HG03558 (cell line): ENCODE results near the gene PSENEN.
A peak's percentile ranks its signal among the peaks of the same experiment; 100 is the strongest.

Source experiments
- ATAC-seq: cut with Tn5 transposase; IDR thresholded peaks from one replicate; pipeline ENCODE4 v1.9.1; 2021; ENCODE audit warnings: moderate number of reproducible peaks; ENCODE audit not compliant: unreplicated experiment; ENCODE audit errors: extremely low read depth

PSENEN gene

DNA sequence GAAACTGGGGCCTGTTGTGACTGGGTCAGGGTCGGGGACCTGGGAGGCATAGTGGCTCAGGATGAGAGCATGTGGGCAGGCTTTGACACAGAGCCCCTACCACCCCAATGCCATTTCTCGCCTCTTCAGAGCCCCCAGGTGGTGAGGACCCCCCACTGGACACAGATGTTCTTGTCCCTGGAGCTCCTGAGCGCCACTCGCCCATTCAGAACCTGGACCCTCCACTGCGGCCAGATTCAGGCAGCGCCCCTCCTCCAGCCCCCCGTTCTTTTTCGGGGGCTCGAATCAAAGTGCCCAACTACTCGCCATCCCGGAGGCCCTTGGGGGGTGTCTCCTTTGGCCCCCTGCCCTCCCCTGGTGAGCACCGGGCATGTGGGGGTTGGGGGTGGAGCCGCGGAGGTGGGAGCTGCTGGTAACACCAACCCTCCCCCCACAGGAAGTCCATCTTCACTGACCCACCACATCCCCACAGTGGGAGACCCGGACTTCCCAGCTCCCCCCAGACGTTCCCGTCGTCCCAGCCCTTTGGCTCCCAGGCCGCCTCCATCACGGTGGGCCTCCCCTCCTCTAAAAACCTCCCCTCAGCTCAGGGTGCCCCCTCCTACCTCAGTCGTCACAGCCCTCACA lies 13.6 kb upstream of the PSENEN start:
- ATAC-seq, result no peak

- no peak for ATAC-seq
Observed at GRCh38 chr19:35732540-35733179, 12.8 kb upstream of the PSENEN start.

GRCh38 chr19:35733180-35734125 lies 12.0 kb upstream of the PSENEN start:
- no peak for ATAC-seq

GRCh38 chr19:35734273-35734672 lies 11.2 kb upstream of the PSENEN start:
- no peak for ATAC-seq

- ATAC-seq, result no peak
Observed at GRCh38 chr19:35734889-35735288, 10.6 kb upstream of the PSENEN start.

DNA sequence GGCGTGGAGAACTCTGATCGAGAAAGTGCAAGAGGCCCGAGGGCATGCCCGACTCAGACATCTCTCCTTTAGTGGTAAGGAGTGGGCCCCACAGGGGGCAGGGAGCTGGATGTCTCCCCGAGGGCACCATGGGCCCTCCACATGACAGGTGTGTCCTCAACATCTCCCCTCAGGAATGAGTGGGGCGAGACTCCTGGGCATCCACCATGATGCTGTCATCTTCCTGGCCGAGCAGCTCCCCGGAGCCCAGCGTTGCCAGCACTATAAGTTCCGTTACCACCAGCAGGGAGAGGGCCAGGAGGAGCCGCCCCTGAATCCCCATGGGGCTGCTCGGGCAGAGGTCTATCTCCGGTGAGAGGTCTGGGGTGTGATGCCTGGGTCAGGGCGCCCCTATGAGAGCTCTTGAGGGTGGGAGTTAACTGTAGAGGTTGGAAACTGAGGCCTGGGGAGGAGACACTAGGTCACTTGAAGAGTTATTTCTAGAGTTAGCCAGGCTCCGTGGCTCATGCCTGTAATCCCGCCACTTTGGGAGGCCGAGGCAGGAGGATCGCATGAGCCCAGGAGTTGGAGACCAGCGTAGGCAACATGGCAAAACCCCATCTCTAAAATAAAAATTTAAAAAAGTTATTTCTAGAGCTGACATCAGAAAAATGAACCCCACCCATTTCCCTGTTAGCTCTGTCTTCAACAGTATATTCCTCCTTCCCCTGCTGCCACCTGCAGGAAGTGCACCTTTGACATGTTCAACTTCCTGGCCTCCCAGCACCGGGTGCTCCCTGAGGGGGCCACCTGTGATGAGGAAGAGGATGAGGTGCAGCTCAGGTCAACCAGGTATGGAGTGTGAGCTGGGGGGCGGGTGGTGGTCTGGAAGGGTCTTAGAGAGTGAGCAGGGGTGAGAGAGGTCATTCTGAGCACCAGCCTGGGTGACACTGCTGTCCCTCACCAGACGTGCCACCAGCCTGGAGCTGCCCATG lies 8.3 kb upstream of the PSENEN start:
- ATAC-seq, result no peak

DNA sequence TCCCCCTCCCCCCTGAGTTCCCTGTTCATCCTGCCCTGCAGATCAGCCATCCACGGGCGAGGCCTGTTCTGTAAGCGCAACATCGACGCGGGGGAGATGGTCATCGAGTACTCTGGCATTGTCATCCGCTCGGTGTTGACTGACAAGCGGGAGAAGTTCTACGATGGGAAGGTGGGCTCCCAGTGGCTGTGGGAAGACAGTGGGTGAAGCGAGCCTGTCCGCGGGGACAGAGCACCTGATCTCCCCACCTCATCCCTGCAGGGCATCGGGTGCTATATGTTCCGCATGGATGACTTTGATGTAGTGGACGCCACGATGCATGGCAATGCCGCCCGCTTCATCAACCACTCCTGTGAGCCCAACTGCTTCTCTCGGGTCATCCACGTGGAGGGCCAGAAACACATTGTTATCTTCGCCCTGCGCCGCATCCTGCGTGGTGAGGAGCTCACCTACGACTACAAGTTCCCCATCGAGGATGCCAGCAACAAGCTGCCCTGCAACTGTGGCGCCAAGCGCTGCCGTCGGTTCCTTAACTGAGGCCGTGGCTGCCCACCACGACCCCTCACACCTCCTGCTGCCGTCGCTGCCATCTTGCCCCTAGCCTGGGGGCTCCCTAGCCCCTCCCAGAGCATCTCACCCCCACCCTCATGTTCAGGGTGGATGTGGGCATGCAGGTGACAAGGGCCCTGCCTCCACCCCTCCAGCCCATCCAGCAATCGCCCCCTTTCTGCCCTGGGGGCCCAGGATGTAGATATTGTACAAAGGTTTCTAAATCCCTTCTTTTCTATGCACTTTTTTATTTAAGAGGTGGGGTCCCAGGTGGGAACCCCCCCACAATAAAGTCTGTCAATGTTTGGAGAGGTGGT lies 7.2 kb upstream of the PSENEN start:
- ATAC-seq, result no peak

DNA sequence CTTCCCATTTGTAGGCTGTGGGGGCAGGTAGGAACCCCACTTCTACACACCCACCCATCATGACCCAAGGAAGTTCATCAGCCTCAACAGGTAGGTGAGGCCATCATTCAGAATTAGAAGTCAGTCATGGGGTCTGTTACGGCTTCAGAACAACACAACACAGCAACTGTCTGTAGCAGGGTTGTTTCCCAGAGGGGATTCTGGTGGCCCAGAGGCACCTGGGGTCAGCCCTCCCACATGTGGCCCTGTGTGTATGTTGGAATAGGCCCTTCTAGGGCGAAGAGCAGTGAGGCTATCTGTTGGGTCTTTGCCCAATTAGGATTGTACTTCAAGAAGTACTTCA lies 6.6 kb upstream of the PSENEN start:
- no peak for ATAC-seq

DNA sequence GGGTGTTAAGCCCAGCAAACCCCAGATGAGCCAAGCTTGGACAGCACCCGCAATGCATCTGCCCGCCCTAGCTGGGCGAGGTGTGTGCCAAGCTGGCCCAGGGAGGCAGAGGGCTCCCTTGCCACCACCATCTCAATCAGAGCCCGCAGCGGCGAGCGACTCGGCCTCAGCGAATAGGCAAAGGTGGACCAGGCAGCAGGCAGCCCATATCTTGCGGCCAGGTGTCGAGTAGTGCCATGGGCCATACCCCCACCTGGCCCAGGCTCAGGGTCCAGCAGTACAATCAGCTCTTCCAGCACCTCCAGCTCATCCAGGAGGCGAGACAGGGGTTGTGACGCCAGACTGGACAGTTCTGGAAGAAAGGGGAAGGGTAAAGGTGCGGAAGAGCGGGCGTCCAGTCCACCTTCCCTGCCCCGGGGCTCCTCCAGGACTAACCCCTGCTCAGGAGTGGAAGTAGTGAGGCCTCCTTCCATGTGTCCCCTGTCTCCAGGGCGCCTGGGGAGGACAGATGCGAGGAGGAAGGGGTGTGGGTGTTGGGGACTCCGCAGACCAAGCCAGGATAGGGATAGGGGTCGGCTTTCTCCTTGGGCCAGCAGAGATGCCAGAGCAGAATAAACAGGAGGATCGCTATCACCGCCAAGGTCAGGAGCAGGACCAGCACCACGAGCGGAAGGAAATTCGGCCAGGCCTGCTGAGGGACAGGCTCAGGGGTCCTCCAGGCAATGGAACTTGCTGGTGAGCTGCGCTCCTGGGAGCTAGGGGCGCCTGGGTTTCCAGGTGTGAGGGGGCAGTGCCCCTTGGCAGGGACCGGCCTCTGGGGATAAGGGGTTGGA lies 6.0 kb upstream of the PSENEN start:
- no peak for ATAC-seq

DNA sequence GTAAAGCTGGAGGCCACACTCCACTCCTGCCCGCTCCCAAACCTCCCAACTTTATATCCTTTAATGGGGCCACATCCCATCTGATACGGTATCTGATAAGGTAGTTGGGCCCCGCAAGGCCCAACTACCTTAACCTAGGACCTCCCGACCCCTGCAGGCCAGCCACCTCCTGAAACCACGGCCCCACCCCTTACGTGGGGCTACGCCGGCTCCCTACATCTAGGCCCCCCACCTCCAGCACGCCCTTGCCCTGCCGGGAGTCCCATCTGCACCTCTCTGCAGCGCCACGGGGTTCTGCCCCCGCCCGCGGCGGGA lies 5.4 kb upstream of the PSENEN start:
- ATAC-seq, result no peak

GRCh38 chr19:35740423-35741202 lies 4.8 kb upstream of the PSENEN start:
- ATAC-seq, result peak; percentile 28

DNA sequence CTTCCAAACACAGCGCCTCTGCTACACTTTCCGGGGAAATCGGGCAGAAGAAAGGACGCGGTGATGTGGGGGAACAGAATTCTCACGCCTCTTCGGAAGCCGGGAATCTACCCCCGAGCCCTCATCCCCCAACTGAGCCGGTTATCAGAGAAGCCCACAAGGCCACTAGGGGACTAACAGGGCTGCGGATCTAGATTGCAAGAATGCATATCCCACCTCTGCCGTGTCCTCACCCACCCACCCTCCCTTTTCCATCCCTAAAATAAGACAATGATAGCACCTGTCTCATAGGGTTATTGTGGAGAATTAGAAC lies 4.3 kb upstream of the PSENEN start:
- no peak for ATAC-seq

- no peak for ATAC-seq
Observed at GRCh38 chr19:35742121-35742724, 3.2 kb upstream of the PSENEN start, which contains the start of gene IGFLR1. Gene IGFLR1 (minus strand): TSS chr19:35742452. CDS start chr19:35741180, 1,272 bp downstream.

DNA sequence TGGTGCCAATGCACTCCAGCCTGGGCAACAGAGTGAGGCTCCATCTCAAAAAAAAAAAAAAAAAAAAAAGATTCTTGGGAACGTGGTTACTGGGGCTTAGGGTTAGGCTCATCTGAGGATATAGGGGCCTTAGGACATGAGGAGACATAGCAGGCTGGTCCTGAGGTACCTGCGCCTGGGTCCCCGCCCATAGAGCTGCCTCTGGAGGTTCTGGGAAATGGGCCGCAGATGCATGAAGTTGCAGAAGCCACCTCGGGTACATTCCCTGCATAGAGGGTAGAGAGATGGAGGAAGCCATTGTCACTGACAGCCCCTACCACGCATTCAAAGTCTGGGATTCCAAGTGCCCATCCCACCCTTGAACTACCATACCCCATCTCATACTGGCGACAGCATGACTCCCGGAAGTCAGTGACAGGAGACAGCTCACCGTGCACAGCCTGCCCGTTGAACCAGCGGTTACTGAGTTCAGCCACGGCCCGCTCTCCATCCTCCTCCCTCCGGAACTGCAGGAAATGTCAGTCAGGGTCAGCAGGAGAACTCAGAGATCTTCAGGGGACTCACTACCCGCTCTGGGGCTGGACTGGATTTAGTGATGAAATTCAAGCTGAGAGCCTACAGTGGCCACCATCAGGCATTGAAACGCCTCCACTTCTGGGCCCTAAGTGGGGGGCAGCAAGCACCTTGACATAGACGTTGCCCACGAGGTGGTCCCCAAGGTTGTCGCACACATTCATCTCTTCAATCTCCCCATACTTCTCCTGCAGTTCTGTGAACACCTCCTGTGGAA lies 1.6 kb upstream of the PSENEN start:
- no peak for ATAC-seq

DNA sequence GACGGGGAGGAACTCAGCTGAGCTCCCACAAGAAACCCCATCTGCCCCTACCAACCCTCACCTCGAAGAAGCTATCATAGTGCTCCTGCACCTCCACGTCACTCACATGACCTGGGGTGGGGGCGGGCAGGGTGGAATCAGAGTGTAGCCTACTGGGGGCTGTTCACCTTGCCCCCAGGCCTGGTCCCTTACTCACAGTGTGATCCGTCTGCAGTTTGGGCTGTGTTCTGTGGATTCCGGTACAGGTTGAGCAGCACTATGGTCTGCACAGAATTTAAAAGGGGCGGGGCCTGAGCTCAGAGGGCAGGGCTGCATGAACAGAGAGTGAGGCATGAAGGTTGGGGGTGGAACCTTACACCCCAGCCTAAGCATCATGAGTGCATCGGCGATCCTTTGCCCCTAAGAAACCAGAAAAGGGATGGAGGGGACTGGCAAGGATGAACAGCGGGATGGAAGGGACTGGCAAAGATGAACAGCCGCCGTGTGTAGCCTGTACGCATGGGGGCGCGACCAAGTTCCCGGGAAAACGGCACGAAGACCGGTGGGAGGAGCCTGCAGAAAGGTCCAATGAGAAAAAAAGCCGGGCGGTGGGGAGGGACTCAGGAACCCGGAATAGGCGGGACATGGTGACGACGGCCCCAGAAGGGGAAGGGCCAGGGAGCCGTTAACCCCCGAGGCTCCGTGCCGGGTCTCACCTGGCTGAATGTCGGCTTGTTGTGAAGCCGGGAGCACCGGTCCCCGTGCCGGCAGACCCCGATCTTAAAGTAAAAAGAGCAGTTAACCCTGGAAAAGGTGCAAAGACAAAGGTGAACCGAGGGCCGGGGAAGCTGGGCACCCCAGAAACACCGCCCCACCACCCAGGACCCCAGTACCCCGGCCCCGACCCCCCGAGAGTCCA lies 772 bp upstream of the PSENEN start:
- ATAC-seq, result no peak

- no peak for ATAC-seq
Observed at GRCh38 chr19:35746087-35746462, 624 bp downstream of the PSENEN start.
